Measurements from ENCODE around the gene SNTB2. TPM values are rescaled to one million over a fixed set of nuclear protein-coding genes. Genes with fewer than 3 reads are reported as not detected.

The SNTB2 gene
- total and polyA plus RNA-seq, 9 of the 15 experiments (the other 6 are each of a cell fraction or from before 2014, with no cell fraction given), result 1.2 to 13.7 (median 5.7) TPM

DNA sequence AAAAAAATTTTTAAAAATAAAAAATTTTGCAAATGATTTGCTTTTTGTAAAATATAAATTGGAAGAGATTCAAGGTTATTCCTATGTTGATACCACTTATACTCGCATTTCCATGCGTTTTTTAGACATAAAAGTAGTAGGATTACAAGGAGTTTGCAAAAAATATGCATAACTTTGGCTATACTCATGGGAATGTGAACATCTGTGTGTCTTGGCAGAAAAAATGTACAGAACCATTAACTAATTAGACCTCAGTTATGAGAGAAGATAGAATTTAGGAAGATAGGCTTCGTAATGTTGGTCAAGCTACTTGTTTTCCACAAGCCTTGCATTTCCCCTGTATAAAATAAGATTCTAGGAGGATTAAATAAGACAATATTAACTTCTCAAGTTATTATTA lies 63.1 kb downstream of the SNTB2 start:
- in situ Hi-C loops (cut with MboI) (no loop called here), intact Hi-C loops (cut with micrococcal nuclease) (no loop called here)
- ATAC-seq, result no peak
- WGBS (ENCODE audit: insufficient coverage, low coverage, missing lambda C conversion rate), result 92% methylated on average over 3 of the region's 3 CpGs
- Histone ChIP-seq H3K36me3 (ENCODE audit: control insufficient read depth, insufficient read depth, low read length) (peaks cover 3% of the 10 kb centered on the region; the same call in 1 of the 3 replicates), H3K4me1 (replicated peaks in 1 of 2; ENCODE audit: control insufficient read depth in 2 of 2, insufficient read depth in 2 of 2, low read length in 2 of 2) (no peaks in the 10 kb centered on the region), H3K27me3 (ENCODE audit: control insufficient read depth in 2 of 2, insufficient read depth in 2 of 2, low read length in 2 of 2) (no peaks in the 10 kb centered on the region), H3K27ac (ENCODE audit: extremely low read depth, low read depth, low read length) (no peak overlapping the region), H3K9ac (ENCODE audit: insufficient read depth in 1 of 2, low read depth in 2 of 2, low read length in 2 of 2) (no peak overlapping the region), H3K4me2 (ENCODE audit: insufficient read depth, low read length) (no peak overlapping the region), H3K9me1 (ENCODE audit: control insufficient read depth, insufficient read depth, low read length) (no peaks in the 10 kb centered on the region), H4K20me1 (replicated peaks; ENCODE audit: control insufficient read depth, insufficient read depth, low read length) (no peaks in the 10 kb centered on the region), H2AFZ (ENCODE audit: low read depth, low read length) (no peak overlapping the region), H3K79me2 (ENCODE audit: control insufficient read depth, insufficient read depth, low read length) (no peaks in the 10 kb centered on the region), H3K4me3 (no peak overlapping the region), H3K9me3 (replicated peaks; ENCODE audit: control insufficient read depth, insufficient read depth, low read depth, low read length) (no peaks in the 10 kb centered on the region)
- no peak for FAIRE-seq
- POLR2A ChIA-PET, result interaction anchor here (0.6 to 1.3 kb wide), 2 partner anchors 10 to 38 kb away, joined by 3 to 4 read pairs; no protein-coding TSS in a partner anchor
- CTCF ChIA-PET (ENCODE audit: low intra/inter-chr PET ratio), result no interaction called here
- no TSS peak for BruUV-seq (replicated peaks)
- DNase-seq (ENCODE audit: extremely low read depth in 1 of 4, low spot score in 3 of 4), result no peak
- TF ChIP-seq, protein P1, sequence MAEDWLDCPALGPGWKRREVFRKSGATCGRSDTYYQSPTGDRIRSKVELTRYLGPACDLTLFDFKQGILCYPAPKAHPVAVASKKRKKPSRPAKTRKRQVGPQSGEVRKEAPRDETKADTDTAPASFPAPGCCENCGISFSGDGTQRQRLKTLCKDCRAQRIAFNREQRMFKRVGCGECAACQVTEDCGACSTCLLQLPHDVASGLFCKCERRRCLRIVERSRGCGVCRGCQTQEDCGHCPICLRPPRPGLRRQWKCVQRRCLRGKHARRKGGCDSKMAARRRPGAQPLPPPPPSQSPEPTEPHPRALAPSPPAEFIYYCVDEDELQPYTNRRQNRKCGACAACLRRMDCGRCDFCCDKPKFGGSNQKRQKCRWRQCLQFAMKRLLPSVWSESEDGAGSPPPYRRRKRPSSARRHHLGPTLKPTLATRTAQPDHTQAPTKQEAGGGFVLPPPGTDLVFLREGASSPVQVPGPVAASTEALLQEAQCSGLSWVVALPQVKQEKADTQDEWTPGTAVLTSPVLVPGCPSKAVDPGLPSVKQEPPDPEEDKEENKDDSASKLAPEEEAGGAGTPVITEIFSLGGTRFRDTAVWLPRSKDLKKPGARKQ (CRISPR knock-in tag; IDR thresholded peaks at IDR 0.05), result no peak
- TF ChIP-seq, protein P2, sequence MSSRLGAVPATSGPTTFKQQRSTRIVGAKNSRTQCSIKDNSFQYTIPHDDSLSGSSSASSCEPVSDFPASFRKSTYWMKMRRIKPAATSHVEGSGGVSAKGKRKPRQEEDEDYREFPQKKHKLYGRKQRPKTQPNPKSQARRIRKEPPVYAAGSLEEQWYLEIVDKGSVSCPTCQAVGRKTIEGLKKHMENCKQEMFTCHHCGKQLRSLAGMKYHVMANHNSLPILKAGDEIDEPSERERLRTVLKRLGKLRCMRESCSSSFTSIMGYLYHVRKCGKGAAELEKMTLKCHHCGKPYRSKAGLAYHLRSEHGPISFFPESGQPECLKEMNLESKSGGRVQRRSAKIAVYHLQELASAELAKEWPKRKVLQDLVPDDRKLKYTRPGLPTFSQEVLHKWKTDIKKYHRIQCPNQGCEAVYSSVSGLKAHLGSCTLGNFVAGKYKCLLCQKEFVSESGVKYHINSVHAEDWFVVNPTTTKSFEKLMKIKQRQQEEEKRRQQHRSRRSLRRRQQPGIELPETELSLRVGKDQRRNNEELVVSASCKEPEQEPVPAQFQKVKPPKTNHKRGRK (tag; IDR thresholded peaks at IDR 0.05), result no peak
- no peak for TF ChIP-seq ETV6 (IDR thresholded peaks at IDR 0.05; ENCODE audit: borderline replicate concordance in 1 of 2, low read depth in 2 of 2, low read length in 1 of 2)
- TF ChIP-seq ETV6 (CRISPR knock-in tag; IDR thresholded peaks at IDR 0.05; ENCODE audit: borderline replicate concordance), result no peak
- no peak for TF ChIP-seq DNMT1 (IDR thresholded peaks at IDR 0.05)
- no peak for TF ChIP-seq RBM34 (IDR thresholded peaks at IDR 0.05; ENCODE audit: borderline replicate concordance, insufficient read depth, low read length)
- TF ChIP-seq, protein P3, sequence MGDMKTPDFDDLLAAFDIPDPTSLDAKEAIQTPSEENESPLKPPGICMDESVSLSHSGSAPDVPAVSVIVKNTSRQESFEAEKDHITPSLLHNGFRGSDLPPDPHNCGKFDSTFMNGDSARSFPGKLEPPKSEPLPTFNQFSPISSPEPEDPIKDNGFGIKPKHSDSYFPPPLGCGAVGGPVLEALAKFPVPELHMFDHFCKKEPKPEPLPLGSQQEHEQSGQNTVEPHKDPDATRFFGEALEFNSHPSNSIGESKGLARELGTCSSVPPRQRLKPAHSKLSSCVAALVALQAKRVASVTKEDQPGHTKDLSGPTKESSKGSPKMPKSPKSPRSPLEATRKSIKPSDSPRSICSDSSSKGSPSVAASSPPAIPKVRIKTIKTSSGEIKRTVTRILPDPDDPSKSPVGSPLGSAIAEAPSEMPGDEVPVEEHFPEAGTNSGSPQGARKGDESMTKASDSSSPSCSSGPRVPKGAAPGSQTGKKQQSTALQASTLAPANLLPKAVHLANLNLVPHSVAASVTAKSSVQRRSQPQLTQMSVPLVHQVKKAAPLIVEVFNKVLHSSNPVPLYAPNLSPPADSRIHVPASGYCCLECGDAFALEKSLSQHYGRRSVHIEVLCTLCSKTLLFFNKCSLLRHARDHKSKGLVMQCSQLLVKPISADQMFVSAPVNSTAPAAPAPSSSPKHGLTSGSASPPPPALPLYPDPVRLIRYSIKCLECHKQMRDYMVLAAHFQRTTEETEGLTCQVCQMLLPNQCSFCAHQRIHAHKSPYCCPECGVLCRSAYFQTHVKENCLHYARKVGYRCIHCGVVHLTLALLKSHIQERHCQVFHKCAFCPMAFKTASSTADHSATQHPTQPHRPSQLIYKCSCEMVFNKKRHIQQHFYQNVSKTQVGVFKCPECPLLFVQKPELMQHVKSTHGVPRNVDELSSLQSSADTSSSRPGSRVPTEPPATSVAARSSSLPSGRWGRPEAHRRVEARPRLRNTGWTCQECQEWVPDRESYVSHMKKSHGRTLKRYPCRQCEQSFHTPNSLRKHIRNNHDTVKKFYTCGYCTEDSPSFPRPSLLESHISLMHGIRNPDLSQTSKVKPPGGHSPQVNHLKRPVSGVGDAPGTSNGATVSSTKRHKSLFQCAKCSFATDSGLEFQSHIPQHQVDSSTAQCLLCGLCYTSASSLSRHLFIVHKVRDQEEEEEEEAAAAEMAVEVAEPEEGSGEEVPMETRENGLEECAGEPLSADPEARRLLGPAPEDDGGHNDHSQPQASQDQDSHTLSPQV (IDR thresholded peaks at IDR 0.05), result no peak
- TF ChIP-seq NFIC (IDR thresholded peaks at IDR 0.05), result no peak
- no peak for TF ChIP-seq HOXB6 (CRISPR knock-in tag; IDR thresholded peaks at IDR 0.05; ENCODE audit: borderline replicate concordance)
- TF ChIP-seq SMAD4 (CRISPR knock-in tag; conservative IDR thresholded peaks at IDR 0.05), result no peak
- TF ChIP-seq COPS2 (conservative IDR thresholded peaks at IDR 0.05), result no peak
- TF ChIP-seq, protein P4, sequence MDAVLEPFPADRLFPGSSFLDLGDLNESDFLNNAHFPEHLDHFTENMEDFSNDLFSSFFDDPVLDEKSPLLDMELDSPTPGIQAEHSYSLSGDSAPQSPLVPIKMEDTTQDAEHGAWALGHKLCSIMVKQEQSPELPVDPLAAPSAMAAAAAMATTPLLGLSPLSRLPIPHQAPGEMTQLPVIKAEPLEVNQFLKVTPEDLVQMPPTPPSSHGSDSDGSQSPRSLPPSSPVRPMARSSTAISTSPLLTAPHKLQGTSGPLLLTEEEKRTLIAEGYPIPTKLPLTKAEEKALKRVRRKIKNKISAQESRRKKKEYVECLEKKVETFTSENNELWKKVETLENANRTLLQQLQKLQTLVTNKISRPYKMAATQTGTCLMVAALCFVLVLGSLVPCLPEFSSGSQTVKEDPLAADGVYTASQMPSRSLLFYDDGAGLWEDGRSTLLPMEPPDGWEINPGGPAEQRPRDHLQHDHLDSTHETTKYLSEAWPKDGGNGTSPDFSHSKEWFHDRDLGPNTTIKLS (IDR thresholded peaks at IDR 0.05; ENCODE audit: borderline replicate concordance, low read depth), result no peak
- TF ChIP-seq ATF7 (IDR thresholded peaks at IDR 0.05), result no peak

Measured in K562 (cell line).